Stimulated activated effector memory CD8-positive, alpha-beta T cell treated with anti-CD3 and anti-CD28 coated beads, Interleukin-12 subunit alpha, Interleukin-12 subunit beta, amount 100 ng/mL, for 72 hours (primary cell): ENCODE results near the gene ZBED3.

ENCODE experiments used
- ATAC-seq: fragments of 150-1000 bp; cut with Tn5 transposase; 2 replicates; pipeline ENCODE4 v1.10.0; 2021
- DNase-seq, 2 donors: peaks; one replicate each; pipeline ENCODE4 v3.0.0; 2021 to 2022; ENCODE audit warnings: low spot score in 2 of 2
- H3K27ac Mint-ChIP-seq: one replicate; pipeline ENCODE4 v1.8.0; 2022; ENCODE audit warnings: mild to moderate bottlenecking, mixed read lengths
- H3K36me3 Mint-ChIP-seq: one replicate; pipeline ENCODE4 v1.8.0; 2022; ENCODE audit warnings: mild to moderate bottlenecking, mixed read lengths
- H3K4me1 Mint-ChIP-seq: one replicate; pipeline ENCODE4 v1.8.0; 2022; ENCODE audit warnings: mixed read lengths
- H3K4me3 Mint-ChIP-seq: one replicate; pipeline ENCODE4 v1.8.0; 2022; ENCODE audit warnings: mild to moderate bottlenecking, mixed read lengths
- H3K9me3 Mint-ChIP-seq: one replicate; pipeline ENCODE4 v1.8.0; 2022; ENCODE audit warnings: mixed read lengths

ZBED3 gene

DNA sequence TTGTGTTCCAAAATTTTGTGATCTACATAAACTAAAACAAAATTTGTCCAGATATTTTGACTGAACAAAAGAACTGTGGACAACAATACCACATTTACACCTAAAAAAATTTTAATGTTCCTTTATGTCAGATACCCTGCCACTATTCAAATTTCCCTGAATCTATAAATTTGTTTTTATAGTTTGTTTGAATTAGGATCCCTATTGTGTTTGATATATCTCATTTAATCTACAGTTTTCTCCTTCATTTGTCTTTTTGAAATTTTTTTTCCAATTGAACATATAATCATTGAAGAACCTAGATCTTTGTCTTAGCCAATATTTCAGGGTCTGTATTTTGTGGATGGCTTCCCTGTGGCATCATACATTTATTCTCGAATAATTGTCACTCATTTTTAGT is 51.1 kb downstream of the ZBED3 start:
- Mint-ChIP-seq H3K4me3 (no peak overlapping the region), H3K4me1 (peaks cover 10% of the 10 kb centered on the region), H3K9me3 (no peaks in the 10 kb centered on the region), H3K36me3 (peaks cover 78% of the 10 kb centered on the region), H3K27ac (no peak overlapping the region)
- DNase-seq (no peak), ATAC-seq (no peak)

DNA sequence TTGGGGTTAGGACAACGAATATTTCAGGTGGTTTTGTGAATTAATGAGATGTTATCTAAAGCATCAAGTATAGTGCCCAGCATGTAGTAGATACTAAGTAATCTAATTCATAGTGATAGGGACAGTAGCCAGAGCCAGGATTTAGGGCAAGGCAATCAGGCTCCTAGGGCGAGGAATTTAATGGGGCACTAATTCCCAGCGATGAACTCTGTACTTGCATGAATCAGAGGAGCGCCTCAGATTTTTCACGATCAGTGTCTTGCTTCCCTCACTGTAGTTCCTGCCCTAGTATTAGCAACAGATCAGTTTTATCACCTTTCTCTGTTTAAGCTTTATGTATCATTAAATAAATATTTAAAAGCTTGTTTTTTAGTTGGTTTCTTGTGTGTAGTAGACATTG is 53.7 kb downstream of the ZBED3 start:
- DNase-seq (no peak), ATAC-seq (no peak)
- H3K27ac Mint-ChIP-seq, result no peak overlapping the region
- peaks cover 20% of the 10 kb centered on the region for H3K4me1 Mint-ChIP-seq
- H3K4me3 Mint-ChIP-seq, result no peak overlapping the region
- H3K36me3 Mint-ChIP-seq, result peaks cover 52% of the 10 kb centered on the region
- peaks cover 4% of the 10 kb centered on the region for H3K9me3 Mint-ChIP-seq

DNA sequence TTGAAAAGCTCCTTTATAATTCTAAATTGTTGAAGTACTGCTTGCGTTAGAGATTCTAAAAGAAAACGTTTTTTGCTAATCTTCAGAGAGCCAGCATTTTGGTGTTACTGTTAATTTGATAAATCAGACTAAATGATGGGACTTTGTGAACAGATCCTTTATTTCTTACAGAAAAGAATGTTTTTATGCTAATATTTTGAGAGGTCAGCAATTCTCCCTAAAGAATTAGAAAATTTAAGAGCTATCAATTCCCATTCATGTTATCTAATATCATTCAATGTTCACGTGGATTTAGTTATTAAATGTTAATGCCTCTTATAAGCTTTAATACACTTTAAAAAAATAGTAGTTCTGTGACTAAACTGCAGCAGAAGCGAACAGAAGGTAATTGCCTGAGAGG is 54.5 kb downstream of the ZBED3 start:
- no peak overlapping the region for H3K27ac Mint-ChIP-seq
- DNase-seq (no peak), ATAC-seq (no peak)
- no peak overlapping the region for H3K4me3 Mint-ChIP-seq
- H3K36me3 Mint-ChIP-seq, result peaks cover 45% of the 10 kb centered on the region
- H3K4me1 Mint-ChIP-seq, result peaks cover 20% of the 10 kb centered on the region
- H3K9me3 Mint-ChIP-seq, result peaks cover 4% of the 10 kb centered on the region

DNA sequence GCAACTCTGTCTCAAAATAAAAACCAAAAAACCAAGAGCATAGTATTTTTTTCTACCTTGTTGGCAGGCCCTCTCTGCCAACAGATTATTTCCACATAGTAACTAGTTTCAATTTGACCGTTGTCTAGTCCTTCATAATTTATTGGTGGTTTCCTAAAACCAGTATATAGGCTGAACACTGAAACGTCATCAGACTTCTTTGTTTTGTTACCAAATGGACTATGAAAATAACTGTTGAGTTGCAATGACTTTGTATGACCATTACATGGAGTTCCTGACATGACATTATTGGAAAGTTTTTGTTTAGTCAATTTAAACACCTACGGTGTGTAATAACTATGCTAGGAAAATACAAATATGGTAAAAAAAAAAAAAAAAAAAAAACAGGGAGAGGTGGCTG is 55.2 kb downstream of the ZBED3 start:
- Mint-ChIP-seq H3K4me1 (peaks cover 20% of the 10 kb centered on the region), H3K36me3 (peaks cover 37% of the 10 kb centered on the region), H3K4me3 (peak overlapping the region; percentile 82), H3K27ac (peak overlapping the region; percentile 88), H3K9me3 (peaks cover 4% of the 10 kb centered on the region)
- DNase-seq (no peak), ATAC-seq (peak; percentile 14)

DNA sequence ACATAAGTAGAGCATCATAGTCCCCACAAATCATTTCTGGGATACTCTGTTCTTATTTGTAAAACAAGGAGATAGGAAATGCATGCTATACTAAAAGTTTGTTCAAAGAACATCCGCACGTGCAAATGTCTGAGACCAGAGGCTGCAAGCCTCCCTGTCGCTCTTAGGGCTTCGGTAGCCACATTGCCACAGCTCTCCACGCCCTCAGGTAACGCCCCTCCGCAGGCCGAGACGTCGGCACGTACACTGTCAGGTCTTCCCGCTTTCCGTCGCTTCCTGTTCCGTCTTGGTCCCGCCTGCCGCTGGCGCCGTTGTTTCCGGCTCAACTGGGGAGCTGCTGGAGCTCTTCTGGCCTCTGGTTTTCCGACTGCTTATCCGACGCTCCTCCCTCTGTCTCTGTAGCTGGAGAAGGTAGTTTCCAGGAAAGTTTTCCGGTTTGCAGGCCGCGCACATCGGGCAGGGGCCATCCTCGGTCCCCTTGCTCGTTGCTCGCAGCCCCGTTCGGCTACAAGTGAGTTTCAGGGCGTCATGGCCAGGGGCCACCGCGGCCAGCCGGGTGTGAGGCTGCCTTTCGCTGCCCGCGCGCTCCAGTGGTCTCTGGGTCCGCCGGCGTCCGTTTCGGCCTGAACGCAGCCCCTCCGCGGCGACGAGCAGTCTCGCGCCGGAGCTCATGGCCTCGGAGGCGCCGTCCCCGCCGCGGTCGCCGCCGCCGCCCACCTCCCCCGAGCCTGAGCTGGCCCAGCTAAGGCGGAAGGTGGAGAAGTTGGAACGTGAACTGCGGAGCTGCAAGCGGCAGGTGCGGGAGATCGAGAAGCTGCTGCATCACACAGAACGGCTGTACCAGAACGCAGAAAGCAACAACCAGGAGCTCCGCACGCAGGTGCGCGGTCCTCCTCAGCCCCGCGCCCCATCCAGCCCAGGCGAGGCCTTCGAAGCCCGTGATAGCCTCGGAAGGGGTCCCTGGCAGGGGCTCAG is 56.7 kb downstream of the ZBED3 start, which contains the start of gene AGGF1:
Gene AGGF1 (plus strand): TSS at position 308 of the 975 bp plus-strand sequence. CDS start 363 bp downstream, at position 671.
- peak; percentile 99 for ATAC-seq
- H3K27ac Mint-ChIP-seq, result peak within 1 kb of the TSS; percentile 88
- peak within 1 kb of the TSS; percentile 82 for H3K4me3 Mint-ChIP-seq
- peaks cover 20% of the 10 kb centered on the region for H3K4me1 Mint-ChIP-seq
- peaks cover 4% of the 10 kb centered on the region for H3K9me3 Mint-ChIP-seq
- DNase-seq, result peak; percentile 64 to 91
- H3K36me3 Mint-ChIP-seq, result peaks cover 22% of the 10 kb centered on the region

DNA sequence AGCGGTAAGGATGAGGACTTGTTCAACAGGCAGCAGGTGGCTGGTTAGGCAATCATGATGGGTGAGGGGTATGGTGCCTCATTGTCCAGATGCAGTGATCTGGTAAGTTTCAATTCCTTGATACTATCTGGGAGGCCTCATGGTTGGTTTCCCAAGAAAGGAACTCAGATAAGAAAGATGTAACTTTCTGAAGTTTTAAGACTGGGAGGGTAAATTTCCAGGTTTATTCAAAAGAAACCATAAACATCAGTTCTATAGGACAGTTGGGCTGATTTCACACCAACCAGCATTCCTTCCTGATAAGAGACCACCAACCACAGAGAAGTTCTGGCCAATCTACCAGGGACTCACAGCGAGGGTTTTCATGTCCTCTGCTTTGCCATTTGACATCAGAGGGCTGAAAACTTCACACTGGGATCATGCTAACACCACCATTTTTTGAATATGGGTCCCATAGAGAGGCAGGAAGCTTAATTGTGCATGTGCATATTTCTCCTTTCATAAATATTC is 57.7 kb downstream of the ZBED3 start:
- peak overlapping the region; percentile 82 for H3K4me3 Mint-ChIP-seq
- peaks cover 20% of the 10 kb centered on the region for H3K4me1 Mint-ChIP-seq
- H3K27ac Mint-ChIP-seq, result peak overlapping the region; percentile 88
- peaks cover 13% of the 10 kb centered on the region for H3K36me3 Mint-ChIP-seq
- H3K9me3 Mint-ChIP-seq, result peaks cover 4% of the 10 kb centered on the region
- ATAC-seq (no peak), DNase-seq (no peak)

DNA sequence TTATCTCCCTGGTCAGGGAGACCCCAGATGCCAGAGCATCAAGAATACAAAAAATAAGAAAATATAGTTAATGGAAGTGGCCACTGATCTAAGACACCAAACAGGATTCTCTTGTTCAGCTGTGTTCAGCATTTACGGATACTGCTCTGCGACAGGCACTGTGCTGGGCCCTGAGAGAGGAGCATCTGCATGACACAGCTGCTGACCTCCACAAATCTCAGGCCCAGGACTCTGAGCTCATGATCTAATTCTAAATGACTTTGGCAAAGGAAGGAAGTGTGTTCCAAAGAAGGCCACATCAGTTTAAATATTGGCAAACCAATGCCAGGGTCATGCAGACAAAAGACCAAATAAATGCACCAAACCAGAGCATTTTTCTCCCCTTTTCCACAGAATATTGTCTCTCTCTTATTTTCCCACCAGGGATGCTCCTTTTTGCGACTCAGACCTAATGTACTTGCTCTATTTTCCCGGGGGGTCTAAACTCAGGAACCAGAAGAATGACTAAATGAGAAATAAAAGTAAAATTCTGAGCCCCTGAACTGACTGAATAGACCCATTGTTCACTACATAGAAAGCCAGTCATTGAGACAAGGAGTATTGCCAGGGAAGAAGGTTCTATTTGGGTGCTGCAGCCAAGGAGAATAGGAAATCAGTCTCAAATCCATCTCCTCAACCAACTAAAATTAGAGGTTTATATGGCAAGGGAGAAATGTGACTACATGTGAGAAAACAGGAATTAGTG is 58.3 kb downstream of the ZBED3 start:
- Mint-ChIP-seq H3K36me3 (peaks cover 6% of the 10 kb centered on the region), H3K27ac (peak overlapping the region; percentile 88), H3K4me1 (peaks cover 20% of the 10 kb centered on the region), H3K4me3 (peak overlapping the region; percentile 82), H3K9me3 (peaks cover 4% of the 10 kb centered on the region)
- ATAC-seq (no peak), DNase-seq (no peak)

DNA sequence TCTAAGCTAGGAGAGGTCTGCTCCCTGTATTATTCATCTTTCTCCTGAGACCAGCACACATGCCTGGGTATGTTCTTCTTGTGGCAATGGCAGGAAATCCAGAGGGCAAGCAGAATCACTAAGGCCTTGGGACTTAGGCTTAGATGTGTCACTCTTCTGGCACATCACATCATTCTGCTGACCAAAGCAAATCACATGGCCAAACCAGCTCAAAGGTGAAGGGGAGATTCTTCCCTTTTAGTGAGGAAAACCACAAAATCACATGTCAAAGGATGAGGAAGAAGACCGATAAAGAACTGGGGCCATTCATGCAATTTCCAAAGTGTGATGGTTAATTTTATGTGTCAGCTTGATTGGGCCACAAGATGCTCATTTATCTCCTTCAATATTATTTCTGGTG is 62.6 kb downstream of the ZBED3 start:
- Mint-ChIP-seq H3K36me3 (no peaks in the 10 kb centered on the region), H3K4me1 (no peaks in the 10 kb centered on the region)
- ATAC-seq, result no peak

DNA sequence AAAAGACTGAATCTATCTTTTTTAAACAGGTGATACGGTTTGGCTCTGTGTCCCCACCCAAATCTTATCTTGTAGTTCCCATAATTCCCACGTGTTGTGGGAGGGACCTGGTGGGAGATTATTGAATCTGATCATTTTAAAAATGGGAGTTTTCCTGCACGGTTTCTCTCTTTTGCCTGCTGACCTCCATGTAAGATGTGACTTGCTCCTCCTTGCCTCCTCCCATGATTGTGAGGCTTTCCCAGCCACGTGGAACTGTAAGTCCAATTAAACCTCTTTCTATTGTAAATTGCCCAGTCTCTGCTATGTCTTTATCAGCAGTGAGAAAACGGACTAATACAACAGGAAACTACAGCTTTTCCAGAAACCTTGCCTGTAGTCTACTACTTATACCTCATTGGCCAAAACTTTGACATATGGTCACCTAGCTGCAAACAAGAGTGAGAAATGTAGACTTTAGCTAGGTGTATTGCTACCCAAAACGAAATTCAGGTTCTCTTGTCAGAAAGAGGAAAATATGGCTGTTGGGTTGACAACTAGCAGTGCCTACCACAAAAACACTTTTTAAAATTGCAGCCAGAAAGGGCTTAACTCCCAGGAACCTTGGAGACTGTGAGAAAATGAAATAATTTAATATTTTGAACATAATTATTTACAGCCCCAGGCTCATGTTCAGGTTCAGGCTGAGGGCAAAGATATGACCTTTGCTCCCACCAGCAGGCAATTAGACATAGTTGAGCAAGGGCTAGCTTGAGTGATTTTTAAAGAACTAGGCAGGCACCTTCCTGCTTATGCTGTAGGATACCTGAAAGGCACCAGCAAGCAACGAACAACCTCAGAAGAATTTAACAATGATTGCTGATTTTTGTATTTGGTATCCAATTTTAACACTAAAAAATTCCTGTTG is 64.3 kb downstream of the ZBED3 start:
- Mint-ChIP-seq H3K36me3 (no peaks in the 10 kb centered on the region), H3K9me3 (no peaks in the 10 kb centered on the region), H3K4me3 (no peak overlapping the region), H3K4me1 (no peaks in the 10 kb centered on the region), H3K27ac (no peak overlapping the region)
- DNase-seq, result no peak
- ATAC-seq, result no peak

More for the DNA sequence above, 62.6 kb downstream of the ZBED3 start:
- Mint-ChIP-seq H3K27ac (no peak overlapping the region), H3K9me3 (peaks cover 4% of the 10 kb centered on the region), H3K4me3 (no peak overlapping the region)
- no peak for DNase-seq
